ENCODE measurements around the gene ACP6.

- TF ChIP-seq, protein P1, sequence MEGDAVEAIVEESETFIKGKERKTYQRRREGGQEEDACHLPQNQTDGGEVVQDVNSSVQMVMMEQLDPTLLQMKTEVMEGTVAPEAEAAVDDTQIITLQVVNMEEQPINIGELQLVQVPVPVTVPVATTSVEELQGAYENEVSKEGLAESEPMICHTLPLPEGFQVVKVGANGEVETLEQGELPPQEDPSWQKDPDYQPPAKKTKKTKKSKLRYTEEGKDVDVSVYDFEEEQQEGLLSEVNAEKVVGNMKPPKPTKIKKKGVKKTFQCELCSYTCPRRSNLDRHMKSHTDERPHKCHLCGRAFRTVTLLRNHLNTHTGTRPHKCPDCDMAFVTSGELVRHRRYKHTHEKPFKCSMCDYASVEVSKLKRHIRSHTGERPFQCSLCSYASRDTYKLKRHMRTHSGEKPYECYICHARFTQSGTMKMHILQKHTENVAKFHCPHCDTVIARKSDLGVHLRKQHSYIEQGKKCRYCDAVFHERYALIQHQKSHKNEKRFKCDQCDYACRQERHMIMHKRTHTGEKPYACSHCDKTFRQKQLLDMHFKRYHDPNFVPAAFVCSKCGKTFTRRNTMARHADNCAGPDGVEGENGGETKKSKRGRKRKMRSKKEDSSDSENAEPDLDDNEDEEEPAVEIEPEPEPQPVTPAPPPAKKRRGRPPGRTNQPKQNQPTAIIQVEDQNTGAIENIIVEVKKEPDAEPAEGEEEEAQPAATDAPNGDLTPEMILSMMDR (conservative IDR thresholded peaks at IDR 0.05 in 1 of 2, IDR thresholded peaks at IDR 0.05 in 1 of 2; ENCODE audit: extremely low read depth in 1 of 2, insufficient read depth in 1 of 2, low read depth in 1 of 2, low read length in 2 of 2) = no peak
- no peak for TF ChIP-seq EZH2 (IDR thresholded peaks at IDR 0.05; ENCODE audit: borderline replicate concordance, low read length)
Measured at GRCh38 chr1:147699686-147700041, 29.3 kb upstream of the ACP6 start.
